Naive thymus-derived CD8-positive, alpha-beta T cell (primary cell): ENCODE data around the gene RAI14. TPM values are rescaled to one million over a fixed set of nuclear protein-coding genes. Genes with fewer than 3 reads are reported as not detected.

ENCODE experiments used
- ATAC-seq, 2 donors: fragments of 150-1000 bp; cut with Tn5 transposase in 1 of 2; sonication (Bioruptor Pico), chemical (Tn5 transposase) in 1 of 2; 1 replicate in 1 of 2; 2 replicates in 1 of 2; pipeline ENCODE4 v1.10.0; 2021; ENCODE audit warnings: mild to moderate bottlenecking in 2 of 2, moderate library complexity in 2 of 2
- POLR2A ChIA-PET: fragments of 350-600 bp; sonication (Branson Sonifier 250); formaldehyde crosslinking; loops from one replicate; lab custom pipeline; 2021; ENCODE audit warnings: antibody characterized with exemption; lab: Charles Lee
- DNase-seq, 10 donors: peaks; one replicate each; pipeline versions ENCODE4 v3.0.0 to v3.0.0-alpha.2; 2020 to 2022
- H3K27ac Mint-ChIP-seq, 10 donors: one replicate each; pipeline ENCODE4 v1.8.0; 2020 to 2022; ENCODE audit warnings: mild to moderate bottlenecking in 10 of 10, mixed read lengths in 10 of 10, moderate library complexity in 4 of 10, inconsistent platforms in 1 of 10
- H3K27me3 Mint-ChIP-seq, 5 donors: one replicate each; pipeline ENCODE4 v1.8.0; 2021 to 2022; ENCODE audit warnings: mixed read lengths in 5 of 5
- H3K36me3 Mint-ChIP-seq, 3 donors: one replicate each; pipeline ENCODE4 v1.8.0; 2020 to 2022; ENCODE audit warnings: mixed read lengths in 3 of 3, mild to moderate bottlenecking in 2 of 3, inconsistent platforms in 1 of 3
- H3K4me1 Mint-ChIP-seq, 4 donors: one replicate each; pipeline ENCODE4 v1.8.0; 2021 to 2022; ENCODE audit warnings: mixed read lengths in 4 of 4
- H3K4me3 Mint-ChIP-seq, 10 donors: one replicate each; pipeline ENCODE4 v1.8.0; 2020 to 2022; ENCODE audit warnings: mild to moderate bottlenecking in 10 of 10, mixed read lengths in 10 of 10, moderate library complexity in 6 of 10, inconsistent platforms in 1 of 10
- H3K9me3 Mint-ChIP-seq, 9 donors: one replicate each; pipeline ENCODE4 v1.8.0; 2020 to 2022; ENCODE audit warnings: mixed read lengths in 9 of 9, mild to moderate bottlenecking in 3 of 9, inconsistent platforms in 1 of 9, moderate library complexity in 1 of 9
- polyA plus RNA-seq, 3 donors: library from polyadenylated mRNA; unstranded; fragments of 300-500 nt; fragmentation: Illumina TruSeq; gene quantifications; one replicate each; pipeline ENCODE4 v1.2.3, GENCODE V29; 2021
- total RNA-seq, 8 experiments: library from RNA in 2 of 8; stranded (reverse) in 2 of 8; gene quantifications; one replicate each; pipeline ENCODE4 v1.2.3 and lab custom pipeline; 2021 to 2026

RAI14 gene
- total and polyA plus RNA-seq, 5 experiments from 2014 or later, result not detected

- no peak overlapping the region for H3K4me3 Mint-ChIP-seq
- H3K36me3 Mint-ChIP-seq, result no peaks in the 10 kb centered on the region
- DNase-seq, result no peak
- no peaks in the 10 kb centered on the region for H3K4me1 Mint-ChIP-seq
- H3K9me3 Mint-ChIP-seq, result no peaks in the 10 kb centered on the region
- POLR2A ChIA-PET, result no interaction called here
- no peak for ATAC-seq
- peaks cover 0 to 15% (median 2%) of the 10 kb centered on the region in 5 donors for H3K27me3 Mint-ChIP-seq
- H3K27ac Mint-ChIP-seq, result no peak overlapping the region
These were observed 78.2 kb downstream of the RAI14 start for GRCh38 chr5:34734326-34734725.

- Mint-ChIP-seq H3K27ac (no peak overlapping the region), H3K4me1 (no peaks in the 10 kb centered on the region), H3K4me3 (no peak overlapping the region), H3K36me3 (no peaks in the 10 kb centered on the region), H3K9me3 (no peaks in the 10 kb centered on the region), H3K27me3 (peaks cover 0 to 18% (median 2%) of the 10 kb centered on the region in 5 donors)
- POLR2A ChIA-PET, result no interaction called here
- no peak for DNase-seq
- ATAC-seq, result no peak
These were observed 79.6 kb downstream of the RAI14 start for GRCh38 chr5:34735491-34736426.

GRCh38 chr5:34736445-34737115 lies 80.5 kb downstream of the RAI14 start:
- POLR2A ChIA-PET, result no interaction called here
- no peak overlapping the region for H3K27ac Mint-ChIP-seq
- no peak overlapping the region for H3K4me3 Mint-ChIP-seq
- no peaks in the 10 kb centered on the region for H3K4me1 Mint-ChIP-seq
- H3K27me3 Mint-ChIP-seq, result peaks cover 0 to 23% (median 6%) of the 10 kb centered on the region in 5 donors
- H3K9me3 Mint-ChIP-seq, result peaks cover 0 to 5% (median 0%) of the 10 kb centered on the region in 9 donors
- ATAC-seq (no peak), DNase-seq (no peak)
- no peaks in the 10 kb centered on the region for H3K36me3 Mint-ChIP-seq

GRCh38 chr5:34737731-34738130 lies 81.6 kb downstream of the RAI14 start:
- Mint-ChIP-seq H3K36me3 (no peaks in the 10 kb centered on the region), H3K4me1 (peaks cover 0 to under 1% (median 0%) of the 10 kb centered on the region in 4 donors), H3K9me3 (peaks cover 0 to 9% (median 0%) of the 10 kb centered on the region in 9 donors), H3K27ac (no peak overlapping the region), H3K27me3 (peaks cover 2 to 25% (median 6%) of the 10 kb centered on the region in 5 donors), H3K4me3 (no peak overlapping the region)
- no peak for ATAC-seq
- DNase-seq, result no peak
- POLR2A ChIA-PET, result no interaction called here

- POLR2A ChIA-PET, result no interaction called here
- Mint-ChIP-seq H3K27me3 (peaks cover 2 to 25% (median 6%) of the 10 kb centered on the region in 5 donors), H3K9me3 (peaks cover 0 to 9% (median 0%) of the 10 kb centered on the region in 9 donors)
These were observed 82.3 kb downstream of the RAI14 start for GRCh38 chr5:34738381-34738780.

GRCh38 chr5:34740389-34740806 lies 84.3 kb downstream of the RAI14 start:
- Mint-ChIP-seq H3K4me3 (no peak overlapping the region), H3K4me1 (peaks cover 0 to 6% (median 3%) of the 10 kb centered on the region in 4 donors), H3K9me3 (peaks cover 0 to 9% (median 0%) of the 10 kb centered on the region in 9 donors), H3K27me3 (peaks cover 0 to 27% (median 6%) of the 10 kb centered on the region in 5 donors), H3K27ac (no peak overlapping the region), H3K36me3 (no peaks in the 10 kb centered on the region)
- no peak for ATAC-seq
- POLR2A ChIA-PET, result no interaction called here
- DNase-seq, result no peak

More at GRCh38 chr5:34738381-34738780, 82.3 kb downstream of the RAI14 start:
- ATAC-seq (no peak), DNase-seq (no peak)
- Mint-ChIP-seq H3K4me3 (no peak overlapping the region), H3K27ac (peak overlapping the region in 1 of 10 donors; percentile 51), H3K4me1 (peaks cover 0 to 6% (median 2%) of the 10 kb centered on the region in 4 donors), H3K36me3 (no peaks in the 10 kb centered on the region)

- H3K36me3 Mint-ChIP-seq, result no peaks in the 10 kb centered on the region
- H3K9me3 Mint-ChIP-seq, result peaks cover 0 to 9% (median 2%) of the 10 kb centered on the region in 9 donors
- no peak overlapping the region for H3K27ac Mint-ChIP-seq
- POLR2A ChIA-PET, result no interaction called here
- H3K4me1 Mint-ChIP-seq, result peaks cover 0 to 6% (median 3%) of the 10 kb centered on the region in 4 donors
- H3K27me3 Mint-ChIP-seq, result peaks cover 0 to 29% (median 5%) of the 10 kb centered on the region in 5 donors
- H3K4me3 Mint-ChIP-seq, result no peak overlapping the region
- no peak for ATAC-seq
- no peak for DNase-seq
These were observed 85.9 kb downstream of the RAI14 start for GRCh38 chr5:34742061-34742460.

GRCh38 chr5:34743878-34744277 lies 87.8 kb downstream of the RAI14 start:
- Mint-ChIP-seq H3K4me3 (no peak overlapping the region), H3K4me1 (peaks cover 0 to 6% (median 3%) of the 10 kb centered on the region in 4 donors), H3K36me3 (no peaks in the 10 kb centered on the region), H3K9me3 (peaks cover 0 to 9% (median 2%) of the 10 kb centered on the region in 9 donors), H3K27ac (no peak overlapping the region), H3K27me3 (peaks cover 0 to 28% (median 5%) of the 10 kb centered on the region in 5 donors)
- no peak for DNase-seq
- POLR2A ChIA-PET, result no interaction called here
- no peak for ATAC-seq

- Mint-ChIP-seq H3K36me3 (no peaks in the 10 kb centered on the region), H3K4me1 (peaks cover 0 to under 1% (median 0%) of the 10 kb centered on the region in 4 donors), H3K4me3 (no peak overlapping the region), H3K27me3 (peaks cover 3 to 23% (median 4%) of the 10 kb centered on the region in 5 donors), H3K27ac (no peak overlapping the region), H3K9me3 (peaks cover 0 to 2% (median 0%) of the 10 kb centered on the region in 9 donors)
- DNase-seq (no peak), ATAC-seq (no peak)
- POLR2A ChIA-PET, result no interaction called here
These were observed 92.3 kb downstream of the RAI14 start for GRCh38 chr5:34748431-34748830.

GRCh38 chr5:34749431-34749873 lies 93.3 kb downstream of the RAI14 start:
- ATAC-seq, result no peak
- H3K27me3 Mint-ChIP-seq, result peaks cover 3 to 23% (median 4%) of the 10 kb centered on the region in 5 donors
- peaks cover 0 to 2% (median 0%) of the 10 kb centered on the region in 9 donors for H3K9me3 Mint-ChIP-seq
- no peak for DNase-seq
- H3K4me3 Mint-ChIP-seq, result no peak overlapping the region
- no peaks in the 10 kb centered on the region for H3K4me1 Mint-ChIP-seq
- POLR2A ChIA-PET, result no interaction called here
- no peak overlapping the region for H3K27ac Mint-ChIP-seq
- H3K36me3 Mint-ChIP-seq, result no peaks in the 10 kb centered on the region

GRCh38 chr5:34750206-34750605 lies 94.1 kb downstream of the RAI14 start:
- POLR2A ChIA-PET, result no interaction called here
- Mint-ChIP-seq H3K27me3 (peaks cover 3 to 23% (median 4%) of the 10 kb centered on the region in 5 donors), H3K4me3 (no peak overlapping the region), H3K4me1 (no peaks in the 10 kb centered on the region), H3K27ac (no peak overlapping the region), H3K36me3 (no peaks in the 10 kb centered on the region), H3K9me3 (peaks cover 0 to 2% (median 0%) of the 10 kb centered on the region in 9 donors)
- DNase-seq, result no peak
- no peak for ATAC-seq

GRCh38 chr5:34751807-34752736 lies 95.9 kb downstream of the RAI14 start:
- H3K4me1 Mint-ChIP-seq, result no peaks in the 10 kb centered on the region

More at GRCh38 chr5:34751807-34752736, 95.9 kb downstream of the RAI14 start:
- H3K27me3 Mint-ChIP-seq, result peaks cover 2 to 16% (median 3%) of the 10 kb centered on the region in 5 donors
- H3K4me3 Mint-ChIP-seq, result no peak overlapping the region
- DNase-seq (no peak), ATAC-seq (no peak)
- H3K27ac Mint-ChIP-seq, result no peak overlapping the region
- POLR2A ChIA-PET, result no interaction called here
- no peaks in the 10 kb centered on the region for H3K36me3 Mint-ChIP-seq
- no peaks in the 10 kb centered on the region for H3K9me3 Mint-ChIP-seq
